ENCODE results near the gene SPG11.

SPG11 gene

GRCh38 chr15:44656913-44657312 is 6.5 kb downstream of the SPG11 start:
- Histone ChIP-seq H3K27ac (ENCODE audit: low read length) (no peak overlapping the region), H3K4me3 (ENCODE audit: low read length) (no peak overlapping the region), H3K9me3 (replicated peaks; ENCODE audit: insufficient read depth, low read length) (no peaks in the 10 kb centered on the region), H3K36me3 (replicated peaks; ENCODE audit: insufficient read depth, low read length) (0 out of 2 replicates have a peak, but pooled peaks cover 6% of the 10 kb centered on the region), H3F3A (ENCODE audit: insufficient read depth, low read length) (no peaks in the 10 kb centered on the region), H4K20me1 (ENCODE audit: insufficient read depth, low read length) (no peaks in the 10 kb centered on the region), H3K79me2 (ENCODE audit: low read length) (peaks cover 17% of the 10 kb centered on the region), H3K27me3 (replicated peaks; ENCODE audit: insufficient read depth, low read length) (no peaks in the 10 kb centered on the region), H3K9ac (ENCODE audit: low read length) (no peak overlapping the region), H3K4me1 (ENCODE audit: low read length) (0 out of 2 replicates have a peak, but pooled peaks cover 4% of the 10 kb centered on the region), H2AFZ (ENCODE audit: low read length) (no peak overlapping the region), H3K4me2 (ENCODE audit: low read depth, low read length) (no peak overlapping the region), H3K9me2 (replicated peaks; ENCODE audit: insufficient read depth, low read length) (no peaks in the 10 kb centered on the region)
- TF ChIP-seq CTCF (IDR thresholded peaks at IDR 0.05; ENCODE audit: low read length) (no peak), EZH2phosphoT487 (IDR thresholded peaks at IDR 0.05; ENCODE audit: low read length) (no peak), EZH2 (optimal IDR thresholded peaks at IDR 0.05; ENCODE audit: low read depth, low read length) (no peak)
- DNase-seq = no peak

DNA sequence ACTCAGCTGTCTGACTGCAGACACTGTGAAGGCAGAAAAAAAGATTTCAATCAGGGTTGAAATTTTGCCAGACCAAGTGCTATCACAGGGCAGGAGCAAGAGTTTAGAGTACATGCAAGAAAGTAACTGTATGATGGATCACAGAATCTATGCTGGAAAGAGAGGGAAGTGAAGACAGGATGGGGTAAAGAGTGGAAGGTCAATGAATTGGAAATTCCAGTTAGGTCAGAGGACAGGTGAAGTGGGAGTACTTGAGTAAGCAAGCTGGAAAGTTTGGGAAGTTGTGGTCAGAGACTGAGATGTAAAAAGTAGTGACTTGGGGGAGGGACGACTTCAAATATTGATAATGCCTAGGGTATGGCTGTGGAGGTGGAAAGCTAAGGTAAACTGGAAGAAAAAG is 7.2 kb downstream of the SPG11 start:
- no peaks in the 10 kb centered on the region for H3K27me3 ChIP-seq (replicated peaks; ENCODE audit: insufficient read depth, low read length)
- H3K4me2 ChIP-seq (ENCODE audit: low read depth, low read length) = no peak overlapping the region
- H3K9me3 ChIP-seq (replicated peaks; ENCODE audit: insufficient read depth, low read length) = no peaks in the 10 kb centered on the region
- TF ChIP-seq EZH2 (optimal IDR thresholded peaks at IDR 0.05; ENCODE audit: low read depth, low read length) = no peak
- TF ChIP-seq CTCF (IDR thresholded peaks at IDR 0.05; ENCODE audit: low read length) = no peak
- no peak for TF ChIP-seq EZH2phosphoT487 (IDR thresholded peaks at IDR 0.05; ENCODE audit: low read length)
- 0 out of 2 replicates have a peak, but pooled peaks cover 6% of the 10 kb centered on the region for H3K36me3 ChIP-seq (replicated peaks; ENCODE audit: insufficient read depth, low read length)
- H2AFZ ChIP-seq (ENCODE audit: low read length) = no peak overlapping the region
- H3K4me1 ChIP-seq (ENCODE audit: low read length) = no peaks in the 10 kb centered on the region
- H3K79me2 ChIP-seq (ENCODE audit: low read length) = peaks cover 12% of the 10 kb centered on the region
- no peak overlapping the region for H3K4me3 ChIP-seq (ENCODE audit: low read length)
- no peaks in the 10 kb centered on the region for H3F3A ChIP-seq (ENCODE audit: insufficient read depth, low read length)
- H3K9me2 ChIP-seq (replicated peaks; ENCODE audit: insufficient read depth, low read length) = no peaks in the 10 kb centered on the region
- H3K27ac ChIP-seq (ENCODE audit: low read length) = no peak overlapping the region
- DNase-seq = no peak
- H3K9ac ChIP-seq (ENCODE audit: low read length) = no peak overlapping the region
- H4K20me1 ChIP-seq (ENCODE audit: insufficient read depth, low read length) = no peaks in the 10 kb centered on the region

DNA sequence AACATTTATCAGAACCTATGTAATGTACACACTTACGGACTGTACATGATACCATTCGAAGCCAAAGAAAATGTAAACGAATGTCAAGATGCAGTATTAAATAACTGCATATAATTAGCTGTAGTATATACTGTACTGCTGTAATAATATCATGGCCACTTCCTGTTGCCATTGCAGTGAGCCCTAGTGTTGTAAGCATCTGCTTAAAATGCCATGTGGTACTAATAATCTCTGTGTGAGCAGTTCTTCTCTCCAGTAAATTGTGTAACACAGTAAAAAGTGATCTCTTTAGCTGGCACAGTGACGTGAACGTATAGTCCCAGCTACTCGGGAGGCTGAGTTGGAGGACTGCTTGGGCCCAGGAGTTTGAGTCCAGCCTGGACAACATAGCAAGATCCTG is 8.6 kb downstream of the SPG11 start:
- Histone ChIP-seq H3K27ac (ENCODE audit: low read length) (no peak overlapping the region), H2AFZ (ENCODE audit: low read length) (no peak overlapping the region), H3K9me3 (replicated peaks; ENCODE audit: insufficient read depth, low read length) (no peaks in the 10 kb centered on the region), H3K36me3 (replicated peaks; ENCODE audit: insufficient read depth, low read length) (0 out of 2 replicates have a peak, but pooled peaks cover 6% of the 10 kb centered on the region), H3K79me2 (ENCODE audit: low read length) (no peaks in the 10 kb centered on the region), H4K20me1 (ENCODE audit: insufficient read depth, low read length) (no peaks in the 10 kb centered on the region), H3K4me2 (ENCODE audit: low read depth, low read length) (no peak overlapping the region), H3F3A (ENCODE audit: insufficient read depth, low read length) (no peaks in the 10 kb centered on the region), H3K9ac (ENCODE audit: low read length) (no peak overlapping the region), H3K27me3 (replicated peaks; ENCODE audit: insufficient read depth, low read length) (no peaks in the 10 kb centered on the region), H3K4me1 (ENCODE audit: low read length) (no peaks in the 10 kb centered on the region), H3K9me2 (replicated peaks; ENCODE audit: insufficient read depth, low read length) (no peaks in the 10 kb centered on the region), H3K4me3 (ENCODE audit: low read length) (no peak overlapping the region)
- DNase-seq = no peak
- TF ChIP-seq CTCF (IDR thresholded peaks at IDR 0.05; ENCODE audit: low read length) = no peak
- no peak for TF ChIP-seq EZH2phosphoT487 (IDR thresholded peaks at IDR 0.05; ENCODE audit: low read length)
- TF ChIP-seq EZH2 (optimal IDR thresholded peaks at IDR 0.05; ENCODE audit: low read depth, low read length) = no peak

All from MM.1S (cell line).